B cell (primary cell): ENCODE measurements around the gene KRT4.

Experiments used
- EZH2 ChIP-seq: IDR thresholded peaks from 2 replicates; pipeline ENCODE4 v1.6.1; 2012; ENCODE audit warnings: borderline replicate concordance, low read depth, mild to moderate bottlenecking, moderate library complexity, low read length; ENCODE audit not compliant: insufficient read depth, poor library complexity, severe bottlenecking
- TF ChIP-seq, protein P1 (sequence below): fragments of 200-600 bp; IDR thresholded peaks from one replicate; pipeline ENCODE4 v1.8.0; 2022; ENCODE audit warnings: antibody characterized with exemption, mild to moderate bottlenecking

DNA sequence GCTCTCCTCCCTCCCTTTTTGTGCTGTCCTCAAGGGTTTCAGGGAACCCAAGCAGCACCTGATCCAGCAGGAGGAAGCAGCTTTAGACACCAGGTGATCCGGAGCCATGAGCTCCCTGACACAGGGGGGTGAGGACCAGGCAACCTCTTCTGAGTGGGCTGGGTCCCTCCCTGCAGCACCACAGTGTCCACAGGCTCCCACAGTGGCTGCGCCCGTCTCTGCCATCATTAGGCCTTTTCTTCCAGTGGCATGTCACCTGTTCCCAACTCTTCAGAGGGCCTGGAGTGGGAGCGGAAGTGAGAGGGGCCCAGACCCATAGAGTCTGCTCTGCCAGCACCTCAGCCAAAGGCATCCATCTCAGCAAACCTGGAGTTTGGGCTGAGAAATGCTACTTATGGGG, 36.4 kb downstream of the KRT4 start:
- TF ChIP-seq, protein P1, sequence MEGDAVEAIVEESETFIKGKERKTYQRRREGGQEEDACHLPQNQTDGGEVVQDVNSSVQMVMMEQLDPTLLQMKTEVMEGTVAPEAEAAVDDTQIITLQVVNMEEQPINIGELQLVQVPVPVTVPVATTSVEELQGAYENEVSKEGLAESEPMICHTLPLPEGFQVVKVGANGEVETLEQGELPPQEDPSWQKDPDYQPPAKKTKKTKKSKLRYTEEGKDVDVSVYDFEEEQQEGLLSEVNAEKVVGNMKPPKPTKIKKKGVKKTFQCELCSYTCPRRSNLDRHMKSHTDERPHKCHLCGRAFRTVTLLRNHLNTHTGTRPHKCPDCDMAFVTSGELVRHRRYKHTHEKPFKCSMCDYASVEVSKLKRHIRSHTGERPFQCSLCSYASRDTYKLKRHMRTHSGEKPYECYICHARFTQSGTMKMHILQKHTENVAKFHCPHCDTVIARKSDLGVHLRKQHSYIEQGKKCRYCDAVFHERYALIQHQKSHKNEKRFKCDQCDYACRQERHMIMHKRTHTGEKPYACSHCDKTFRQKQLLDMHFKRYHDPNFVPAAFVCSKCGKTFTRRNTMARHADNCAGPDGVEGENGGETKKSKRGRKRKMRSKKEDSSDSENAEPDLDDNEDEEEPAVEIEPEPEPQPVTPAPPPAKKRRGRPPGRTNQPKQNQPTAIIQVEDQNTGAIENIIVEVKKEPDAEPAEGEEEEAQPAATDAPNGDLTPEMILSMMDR, result no peak
- TF ChIP-seq EZH2, result no peak
